ENCODE results near the gene USP53. TPM values are rescaled to one million over a fixed set of nuclear protein-coding genes. Genes with fewer than 3 reads are reported as not detected.
"Not testable (repeated sequence)": the region's sequence is repeated elsewhere in the genome, so short reads cannot be mapped to it uniquely, and the experiment has no call there.

USP53 gene
- total RNA-seq, 2 experiments from 2014 or later, result 10.5 to 11.1 TPM

GRCh38 chr4:119260528-119260927, 48.0 kb downstream of the USP53 start:
- POLR2A ChIA-PET, result no interaction called here
- CTCF ChIA-PET, result interaction anchor here (0.7 kb wide), 1 partner anchor 10 kb away, joined by 5 read pairs; no protein-coding TSS in a partner anchor

DNA sequence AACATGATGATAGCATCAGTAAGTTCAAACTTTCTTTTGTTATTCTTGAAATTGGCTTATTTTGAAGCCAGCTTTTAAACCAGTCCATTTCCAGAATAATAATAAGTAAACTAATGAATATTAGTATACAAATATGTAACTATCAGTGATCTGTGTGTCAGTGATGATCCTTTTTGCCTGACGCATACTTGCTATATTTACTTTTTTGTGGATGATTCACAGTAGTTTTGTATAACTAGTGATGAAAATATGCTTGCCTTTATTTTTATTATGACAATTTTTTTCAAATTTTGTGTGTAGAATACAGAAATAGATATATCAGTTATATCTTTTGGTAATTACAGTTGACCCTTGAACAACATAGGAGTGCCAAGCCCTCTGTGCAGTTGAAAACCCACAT, 49.5 kb downstream of the USP53 start:
- ChIA-PET CTCF (no interaction called here), POLR2A (no interaction called here)

- POLR2A ChIA-PET, result no interaction called here
- CTCF ChIA-PET, result interaction anchor here (0.7 kb wide), 1 partner anchor 177 kb away, joined by 3 read pairs; no protein-coding TSS in a partner anchor
Measured at GRCh38 chr4:119264743-119265142, 52.2 kb downstream of the USP53 start.

- POLR2A ChIA-PET, result no interaction called here
Measured at GRCh38 chr4:119266153-119266552, 53.6 kb downstream of the USP53 start.

GRCh38 chr4:119268466-119268865, 56.0 kb downstream of the USP53 start:
- ChIA-PET POLR2A (no interaction called here), CTCF (no interaction called here)

More at GRCh38 chr4:119266153-119266552, 53.6 kb downstream of the USP53 start:
- CTCF ChIA-PET, result no interaction called here

- POLR2A ChIA-PET, result no interaction called here
- CTCF ChIA-PET, result no interaction called here
Measured at GRCh38 chr4:119271361-119272085, 59.0 kb downstream of the USP53 start.

DNA sequence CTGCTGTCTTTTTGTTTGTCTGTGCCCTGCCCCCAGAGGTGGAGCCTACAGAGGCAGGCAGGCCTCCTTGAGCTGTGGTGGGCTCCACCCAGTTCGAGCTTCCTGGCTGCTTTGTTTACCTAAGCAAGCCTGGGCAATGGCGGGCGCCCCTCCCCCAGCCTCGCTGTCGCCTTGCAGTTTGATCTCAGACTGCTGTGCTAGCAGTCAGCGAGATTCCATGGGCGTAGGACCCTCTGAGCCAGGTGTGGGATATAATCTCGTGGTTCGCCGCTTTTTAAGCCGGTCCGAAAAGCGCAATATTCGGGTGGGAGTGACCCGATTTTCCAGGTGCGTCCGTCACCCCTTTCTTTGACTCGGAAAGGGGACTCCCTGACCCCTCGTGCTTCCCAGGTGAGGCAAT, 67.0 kb downstream of the USP53 start:
- CTCF ChIA-PET, POLR2A ChIA-PET: not testable (repeated sequence)

GRCh38 chr4:119279945-119280344, 67.4 kb downstream of the USP53 start:
- POLR2A ChIA-PET, CTCF ChIA-PET: not testable (repeated sequence)

- ChIA-PET CTCF (no interaction called here), POLR2A (no interaction called here)
Measured at GRCh38 chr4:119281393-119281792, 68.9 kb downstream of the USP53 start.

DNA sequence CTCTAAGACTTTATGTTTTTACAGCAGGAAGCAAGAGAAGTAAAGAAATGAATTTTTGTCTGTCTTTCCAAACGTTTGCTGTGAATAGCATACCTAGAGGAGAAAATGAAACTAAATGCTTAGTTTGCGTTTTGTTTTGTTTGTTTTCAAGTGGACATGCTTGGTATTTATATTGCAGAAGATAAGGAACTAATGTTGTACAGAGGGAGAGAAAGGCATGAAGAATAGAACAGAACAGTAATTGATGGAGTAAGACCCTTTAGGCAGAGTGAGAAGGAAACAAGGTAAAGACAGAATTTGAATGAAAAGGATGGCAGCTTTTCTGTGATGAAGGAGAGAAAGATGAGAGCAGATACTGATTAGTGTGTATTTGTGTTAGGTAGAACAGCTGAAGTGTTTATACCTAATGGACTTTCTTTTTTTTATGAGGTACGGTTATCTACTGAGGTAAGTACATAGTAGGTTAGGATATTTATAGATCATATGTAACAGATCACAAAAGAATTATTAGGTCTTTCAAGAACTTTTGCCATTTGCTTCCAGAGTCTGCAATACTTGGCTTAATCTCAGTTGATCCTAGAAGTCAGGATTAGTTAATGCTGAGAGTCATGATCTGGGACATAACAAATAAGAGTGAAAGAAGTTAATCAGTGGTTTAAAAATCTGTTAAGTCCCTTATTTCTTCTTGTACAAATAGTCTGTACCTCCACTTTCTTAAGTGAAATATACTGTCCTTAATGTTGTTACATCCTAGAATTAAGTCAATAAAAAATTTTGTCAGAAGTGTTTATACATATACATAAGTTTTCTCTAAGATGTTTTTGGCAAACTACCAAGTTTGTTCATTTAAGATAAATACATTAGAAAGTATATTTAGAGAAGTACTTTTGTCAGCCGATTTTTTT, 72.6 kb downstream of the USP53 start:
- POLR2A ChIA-PET, result no interaction called here
- CTCF ChIA-PET, result no interaction called here

DNA sequence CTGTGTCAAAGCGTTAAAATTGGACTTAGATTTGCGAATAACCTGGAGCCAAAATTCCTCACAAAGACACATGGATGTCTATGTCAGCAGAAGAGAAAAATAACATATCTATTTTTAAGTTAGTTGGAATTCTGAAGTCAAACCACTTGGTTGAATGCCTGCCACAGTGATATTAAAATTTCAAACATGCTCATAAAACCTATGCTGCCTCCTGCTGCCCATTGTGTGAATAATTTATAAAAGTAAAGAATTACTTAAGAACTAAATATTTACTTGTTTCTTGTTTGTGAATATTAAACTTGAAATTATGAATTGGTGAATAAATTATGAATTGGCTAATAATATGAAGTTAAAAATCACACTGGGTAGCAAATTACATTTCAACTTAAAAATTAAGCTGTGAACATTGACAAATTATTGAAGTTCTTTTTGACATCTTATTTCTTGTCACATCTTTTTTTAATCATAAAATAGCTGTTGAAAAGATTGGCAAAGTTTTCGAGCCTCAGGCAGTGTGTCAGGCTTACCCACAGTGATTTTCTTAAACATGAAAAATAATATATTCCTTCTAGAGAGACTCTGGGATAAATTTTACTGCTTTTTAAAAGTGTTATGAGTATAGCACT, 74.0 kb downstream of the USP53 start:
- ChIA-PET POLR2A (interaction anchor here (0.6 kb wide), 1 partner anchor 1547 kb away, joined by 9 read pairs; no protein-coding TSS in a partner anchor), CTCF (interaction anchor here (1.0 kb wide), 1 partner anchor 244 kb away, joined by 3 read pairs; no protein-coding TSS in a partner anchor)

- POLR2A ChIA-PET, result no interaction called here
- CTCF ChIA-PET, result no interaction called here
Measured at GRCh38 chr4:119289313-119289712, 76.8 kb downstream of the USP53 start.

GRCh38 chr4:119290598-119290997, 78.1 kb downstream of the USP53 start:
- ChIA-PET POLR2A (no interaction called here), CTCF (interaction anchor here (1.1 kb wide), 1 partner anchor 248 kb away, joined by 6 read pairs; no protein-coding TSS in a partner anchor)

DNA sequence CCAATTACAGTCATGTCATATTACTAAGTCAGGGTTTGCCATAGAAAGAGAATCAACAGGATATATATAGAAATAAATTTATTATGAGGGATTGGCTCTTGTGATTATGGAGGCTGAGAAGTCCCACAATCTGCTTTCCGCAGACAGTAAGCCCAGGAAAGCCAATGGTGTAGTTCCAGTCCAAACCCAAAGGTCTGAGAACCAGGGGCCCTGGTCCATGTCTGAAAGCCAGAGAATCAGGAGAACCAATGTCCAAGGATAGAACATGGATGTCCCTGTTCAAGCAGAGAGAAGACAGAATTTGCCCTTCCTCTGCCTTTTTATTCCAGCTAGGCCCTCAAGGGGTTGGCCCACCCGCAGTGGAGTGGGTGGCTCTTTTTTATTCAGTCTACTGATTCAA, 83.8 kb downstream of the USP53 start:
- POLR2A ChIA-PET, result no interaction called here
- CTCF ChIA-PET, result interaction anchor here (1.5 kb wide), 1 partner anchor 255 kb away, joined by 3 read pairs; no protein-coding TSS in a partner anchor

- CTCF ChIA-PET, result no interaction called here
Measured at GRCh38 chr4:119297795-119298194, 85.3 kb downstream of the USP53 start.

GRCh38 chr4:119299260-119299671, 86.8 kb downstream of the USP53 start:
- POLR2A ChIA-PET, result interaction anchor here (1.1 kb wide), 1 partner anchor 156 kb away, joined by 6 read pairs; no protein-coding TSS in a partner anchor
- CTCF ChIA-PET, result interaction anchor here (1.3 to 2.2 kb wide), 2 partner anchors 86 to 258 kb away, joined by 3 to 8 read pairs; partner anchors contain the start of gene USP53

More at GRCh38 chr4:119297795-119298194, 85.3 kb downstream of the USP53 start:
- POLR2A ChIA-PET, result no interaction called here

GRCh38 chr4:119299741-119300100, 87.2 kb downstream of the USP53 start:
- CTCF ChIA-PET, result interaction anchor here (0.7 to 2.2 kb wide), 3 partner anchors 49 to 258 kb away, joined by 3 to 8 read pairs (median 3); partner anchors contain the start of gene USP53
- POLR2A ChIA-PET, result interaction anchor here (0.7 to 1.5 kb wide), 4 partner anchors 87 to 155 kb away, joined by 3 to 7 read pairs (median 4); partner anchors contain the start of gene USP53

DNA sequence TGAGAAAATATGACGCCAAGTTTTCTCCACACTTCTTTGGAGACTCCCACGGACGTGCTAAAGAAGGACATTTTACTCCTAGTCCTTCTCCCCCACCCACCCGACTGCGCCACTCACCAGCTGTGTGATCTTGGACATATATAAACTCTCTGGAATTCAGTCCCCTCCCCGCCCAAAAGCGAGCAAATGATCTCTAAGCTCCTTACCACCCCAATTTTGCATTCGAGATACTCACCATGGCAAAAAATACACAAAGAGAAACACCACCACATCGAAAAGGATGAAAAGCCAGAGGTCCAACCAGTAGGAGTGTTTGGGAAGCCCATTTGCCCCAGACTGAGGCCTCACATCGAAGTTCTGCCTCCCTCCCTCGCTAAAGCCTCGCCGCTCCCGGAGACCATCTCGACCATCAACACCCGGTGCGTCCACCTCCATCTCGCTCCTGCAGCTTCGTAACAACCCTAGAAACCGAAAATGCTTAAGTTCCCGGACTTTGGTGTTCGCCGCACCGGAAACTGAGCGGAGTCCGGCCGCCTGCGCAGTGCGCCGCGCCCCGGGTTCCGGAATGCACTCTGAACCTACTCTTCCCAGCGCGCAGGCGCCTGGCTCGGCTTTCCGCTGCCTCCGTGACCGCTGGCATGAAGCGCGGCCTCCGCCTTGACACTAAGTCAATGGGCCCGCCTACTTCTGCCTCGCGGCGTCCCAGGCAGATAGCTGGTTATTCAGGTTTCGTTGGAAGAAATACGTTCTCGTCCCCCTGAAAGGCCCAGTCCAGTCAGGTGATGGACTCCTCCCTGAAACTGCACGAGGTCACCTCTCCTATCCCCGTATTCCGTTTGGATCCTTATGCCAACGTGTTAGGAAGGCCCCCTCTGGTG, 87.8 kb downstream of the USP53 start:
- CTCF ChIA-PET, result interaction anchor here (0.7 to 2.2 kb wide), 3 partner anchors 50 to 259 kb away, joined by 3 to 8 read pairs (median 3); partner anchors contain the start of gene USP53
- POLR2A ChIA-PET, result interaction anchor here (0.7 to 1.5 kb wide), 5 partner anchors 87 to 155 kb away, joined by 3 to 7 read pairs (median 3); partner anchors contain the start of gene USP53

All from activated CD8-positive, alpha-beta memory T cell treated with anti-CD3 and anti-CD28 coated beads for 36 hours (primary cell).